H9 (cell line): Measurements from ENCODE around the gene RAP1GAP. TPM values are rescaled to one million over a fixed set of nuclear protein-coding genes. Genes with fewer than 3 reads are reported as not detected.

Experiments used
- DNase-seq: peaks from one replicate; pipeline ENCODE4 v3.0.0-alpha.2; 2017
- H2AFZ ChIP-seq: one replicate; pipeline ENCODE4 v1.6.1; 2013; ENCODE audit warnings: mild to moderate bottlenecking, low read length, control low read depth, moderate library complexity
- H2AK5ac ChIP-seq: 2 replicates; pipeline ENCODE4 v1.6.1; 2013; ENCODE audit warnings: low read length, control low read depth, mixed read lengths; ENCODE audit not compliant: insufficient read length
- H2BK120ac ChIP-seq: one replicate; pipeline ENCODE4 v1.6.1; 2013; ENCODE audit warnings: low read depth, mild to moderate bottlenecking, low read length, control low read depth, inconsistent platforms; ENCODE audit not compliant: poor library complexity, severe bottlenecking
- H2BK12ac ChIP-seq: 2 replicates; pipeline ENCODE4 v1.6.1; 2013; ENCODE audit warnings: low read length, control low read depth, mixed read lengths, low read depth; ENCODE audit not compliant: insufficient read length
- H2BK15ac ChIP-seq: 2 replicates; pipeline ENCODE4 v1.6.1; 2013; ENCODE audit warnings: low read depth, low read length, control low read depth
- H2BK20ac ChIP-seq: one replicate; pipeline ENCODE4 v1.6.1; 2013; ENCODE audit warnings: low read depth, mild to moderate bottlenecking, low read length, control low read depth, inconsistent platforms; ENCODE audit not compliant: poor library complexity, severe bottlenecking
- H2BK5ac ChIP-seq: 2 replicates; pipeline ENCODE4 v1.6.1; 2013; ENCODE audit warnings: low read length, control low read depth, mixed read lengths; ENCODE audit not compliant: insufficient read length
- H3K14ac ChIP-seq: 2 replicates; pipeline ENCODE4 v1.6.1; 2013; ENCODE audit warnings: low read length, control low read depth; ENCODE audit not compliant: insufficient read depth
- H3K18ac ChIP-seq: 2 replicates; pipeline ENCODE4 v1.6.1; 2013; ENCODE audit warnings: low read depth, mild to moderate bottlenecking, mixed read lengths, low read length, control low read depth; ENCODE audit not compliant: insufficient read length
- H3K23ac ChIP-seq: 2 replicates; pipeline ENCODE4 v1.6.1; 2013; ENCODE audit warnings: low read length, control low read depth, mixed read lengths, low read depth; ENCODE audit not compliant: insufficient read length
- H3K23me2 ChIP-seq: 2 replicates; pipeline ENCODE4 v1.6.1; 2013; ENCODE audit warnings: low read depth, mild to moderate bottlenecking, mixed read lengths, low read length, control low read depth; ENCODE audit not compliant: insufficient read length, poor library complexity, severe bottlenecking
- H3K27ac ChIP-seq: 2 replicates; pipeline ENCODE4 v1.5.1; 2013; ENCODE audit warnings: low read length, control low read depth, mixed read lengths, low read depth; ENCODE audit not compliant: insufficient read length
- H3K27me3 ChIP-seq: 2 replicates; pipeline ENCODE4 v1.6.1; 2013; ENCODE audit warnings: low read length, control low read depth, inconsistent platforms; ENCODE audit not compliant: insufficient read depth
- H3K4ac ChIP-seq: 2 replicates; pipeline ENCODE4 v1.6.1; 2013; ENCODE audit warnings: low read depth, mild to moderate bottlenecking, control low read depth, inconsistent platforms, low read length, moderate library complexity
- H3K4me1 ChIP-seq: 2 replicates; pipeline ENCODE4 v1.6.1; 2013; ENCODE audit warnings: low read length, control low read depth, inconsistent platforms; ENCODE audit not compliant: insufficient read depth
- H3K4me2 ChIP-seq: 2 replicates; pipeline ENCODE4 v1.6.1; 2013; ENCODE audit warnings: low read length, control low read depth, mixed read lengths; ENCODE audit not compliant: insufficient read length, insufficient read depth
- H3K56ac ChIP-seq: 2 replicates; pipeline ENCODE4 v1.6.1; 2013; ENCODE audit warnings: low read depth, mild to moderate bottlenecking, mixed read lengths, low read length, control low read depth; ENCODE audit not compliant: insufficient read length
- H3K79me1 ChIP-seq: 2 replicates; pipeline ENCODE4 v1.6.1; 2013; ENCODE audit warnings: low read depth, mild to moderate bottlenecking, moderate library complexity, low read length, control low read depth, inconsistent platforms; ENCODE audit not compliant: insufficient read depth, poor library complexity, severe bottlenecking
- H3K79me2 ChIP-seq: 2 replicates; pipeline ENCODE4 v1.6.1; 2013; ENCODE audit warnings: low read length, control low read depth, inconsistent platforms; ENCODE audit not compliant: insufficient read depth
- H3K9ac ChIP-seq: 2 replicates; pipeline ENCODE4 v1.6.1; 2013; ENCODE audit warnings: low read length, control low read depth, mixed read lengths; ENCODE audit not compliant: insufficient read length; ENCODE audit errors: extremely low read depth
- H3K9me3 ChIP-seq: one replicate; pipeline ENCODE4 v1.6.1; 2013; ENCODE audit warnings: low read depth, low read length, inconsistent platforms; ENCODE audit not compliant: control insufficient read depth
- H3T11ph ChIP-seq: one replicate; pipeline ENCODE4 v1.6.1; 2013; ENCODE audit warnings: mild to moderate bottlenecking, low read length, control low read depth, inconsistent platforms
- H4K20me1 ChIP-seq: one replicate; pipeline ENCODE4 v1.6.1; 2013; ENCODE audit not compliant: control insufficient read depth, insufficient read length, insufficient read depth
- H4K5ac ChIP-seq: 2 replicates; pipeline ENCODE4 v1.6.1; 2013; ENCODE audit warnings: low read depth, mild to moderate bottlenecking, mixed read lengths, low read length, control low read depth; ENCODE audit not compliant: insufficient read length
- H4K8ac ChIP-seq: replicated peaks from 2 replicates; pipeline ENCODE4 v1.6.1; 2013; ENCODE audit warnings: low read length, control low read depth, mixed read lengths, low read depth; ENCODE audit not compliant: insufficient read length
- H4K91ac ChIP-seq: 2 replicates; pipeline ENCODE4 v1.6.1; 2013; ENCODE audit warnings: low read depth, mild to moderate bottlenecking, moderate library complexity, mixed read lengths, low read length, control low read depth; ENCODE audit not compliant: insufficient read length
- H3K27ac Mint-ChIP-seq, 3 experiments: 2 replicates in 2 of 3; 3 replicates in 1 of 3; pipeline ENCODE4 v1.8.0; 2020 to 2021; ENCODE audit warnings: mixed read lengths in 3 of 3, mild to moderate bottlenecking in 1 of 3, moderate library complexity in 1 of 3
- H3K27me3 Mint-ChIP-seq: 2 replicates; pipeline ENCODE4 v1.8.0; 2021; ENCODE audit warnings: low read depth, mild to moderate bottlenecking, moderate library complexity, mixed read lengths
- H3K36me3 Mint-ChIP-seq, 3 experiments: 2 replicates in 2 of 3; 3 replicates in 1 of 3; pipeline ENCODE4 v1.8.0; 2020 to 2021; ENCODE audit warnings: low read depth in 3 of 3, mixed read lengths in 3 of 3; ENCODE audit not compliant: insufficient read depth in 1 of 3
- H3K4me1 Mint-ChIP-seq, 2 experiments: 2 replicates each; pipeline ENCODE4 v1.8.0; 2020; ENCODE audit warnings: mixed read lengths in 2 of 2
- H3K4me3 Mint-ChIP-seq, 2 experiments: 2 replicates in 1 of 2; 3 replicates in 1 of 2; pipeline ENCODE4 v1.8.0; 2020 to 2021; ENCODE audit warnings: mild to moderate bottlenecking in 2 of 2, mixed read lengths in 2 of 2, moderate library complexity in 1 of 2
- H3K9me3 Mint-ChIP-seq, 2 experiments: 2 replicates in 1 of 2; 3 replicates in 1 of 2; pipeline ENCODE4 v1.8.0; 2020; ENCODE audit warnings: mild to moderate bottlenecking in 2 of 2, mixed read lengths in 2 of 2, moderate library complexity in 1 of 2
- WGBS: extraction: QIAGEN DNeasy Blood & Tissue Kit; methylation state at CpG from one replicate; pipeline ENCODE4 v1.1.7; 2013; ENCODE audit warnings: missing lambda C conversion rate, low lambda C conversion rate, mixed read lengths; ENCODE audit not compliant: insufficient read length; ENCODE audit errors: extremely low coverage; 5-methylcytosine and 5-hydroxymethylcytosine counted together
- total RNA-seq: library from RNA; stranded (reverse); gene quantifications from 2 replicates; pipeline ENCODE4 v1.2.1, GENCODE V29; 2021
- TF ChIP-seq, protein P1 (sequence below): fragments of 200-600 bp; sonication (generic); conservative IDR thresholded peaks from 3 replicates; pipeline ENCODE4 v1.8.0; 2021; ENCODE audit warnings: antibody characterized with exemption, mild to moderate bottlenecking

The RAP1GAP gene
- total RNA-seq, 1 experiment from 2014 or later, result 7.9 TPM

DNA sequence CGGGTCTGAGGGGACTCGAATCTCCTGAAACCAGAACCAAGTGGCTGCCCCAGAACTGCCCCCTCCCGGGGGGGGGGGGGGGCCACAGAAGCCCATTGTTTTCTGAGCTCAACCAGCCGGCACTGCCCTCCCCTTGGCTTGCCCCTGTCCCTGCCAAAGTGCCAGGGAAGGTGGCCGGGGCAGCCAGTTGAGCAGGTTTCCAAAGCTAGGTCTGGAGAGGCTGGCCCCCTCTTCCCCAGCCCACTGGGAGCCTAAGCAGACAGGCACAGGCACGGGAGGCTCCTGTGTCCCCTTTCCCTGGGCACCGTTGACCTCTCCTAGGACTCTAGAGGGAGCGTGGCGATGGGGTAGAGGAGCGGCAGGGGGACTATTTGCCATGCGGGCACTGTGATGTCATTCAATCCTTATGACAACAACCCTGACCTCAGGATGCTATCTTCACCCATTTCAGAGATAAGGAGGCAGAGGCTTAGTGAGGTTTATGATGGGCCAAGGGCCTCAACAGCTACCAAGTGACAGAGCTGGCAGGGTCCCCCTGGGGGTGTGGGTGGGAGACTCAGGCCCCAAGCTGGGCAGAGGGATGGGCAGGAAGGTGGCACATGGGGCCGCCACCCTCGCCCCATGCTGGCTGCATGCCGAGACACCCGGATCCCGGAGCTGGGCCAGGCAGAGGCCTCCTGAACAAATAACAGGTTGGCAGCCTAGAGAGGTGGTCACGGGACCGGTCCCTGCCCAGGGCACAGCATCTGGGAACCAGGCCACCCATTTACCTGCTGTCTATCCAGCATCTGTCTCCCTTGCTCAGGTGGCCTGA, 35.0 kb downstream of the RAP1GAP start:
- no CpG with 5 or more reads among the region's 18 CpGs for WGBS
- no peak for DNase-seq

More for the DNA sequence above, 35.0 kb downstream of the RAP1GAP start:
- TF ChIP-seq, protein P1, sequence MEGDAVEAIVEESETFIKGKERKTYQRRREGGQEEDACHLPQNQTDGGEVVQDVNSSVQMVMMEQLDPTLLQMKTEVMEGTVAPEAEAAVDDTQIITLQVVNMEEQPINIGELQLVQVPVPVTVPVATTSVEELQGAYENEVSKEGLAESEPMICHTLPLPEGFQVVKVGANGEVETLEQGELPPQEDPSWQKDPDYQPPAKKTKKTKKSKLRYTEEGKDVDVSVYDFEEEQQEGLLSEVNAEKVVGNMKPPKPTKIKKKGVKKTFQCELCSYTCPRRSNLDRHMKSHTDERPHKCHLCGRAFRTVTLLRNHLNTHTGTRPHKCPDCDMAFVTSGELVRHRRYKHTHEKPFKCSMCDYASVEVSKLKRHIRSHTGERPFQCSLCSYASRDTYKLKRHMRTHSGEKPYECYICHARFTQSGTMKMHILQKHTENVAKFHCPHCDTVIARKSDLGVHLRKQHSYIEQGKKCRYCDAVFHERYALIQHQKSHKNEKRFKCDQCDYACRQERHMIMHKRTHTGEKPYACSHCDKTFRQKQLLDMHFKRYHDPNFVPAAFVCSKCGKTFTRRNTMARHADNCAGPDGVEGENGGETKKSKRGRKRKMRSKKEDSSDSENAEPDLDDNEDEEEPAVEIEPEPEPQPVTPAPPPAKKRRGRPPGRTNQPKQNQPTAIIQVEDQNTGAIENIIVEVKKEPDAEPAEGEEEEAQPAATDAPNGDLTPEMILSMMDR, result no peak
- H3K9me3 ChIP-seq, result no peaks in the 10 kb centered on the region
- Mint-ChIP-seq H3K4me1 (peaks cover 39 to 59% of the 10 kb centered on the region in 2 experiments), H3K4me3 (no peak overlapping the region), H3K27ac (0 out of 7 replicates have a peak overlapping the region, but pooled peaks of 1 of the 3 experiments have one; percentile 33), H3K36me3 (no peaks in the 10 kb centered on the region), H3K9me3 (no peaks in the 10 kb centered on the region; a peak in 2 of 5 replicates), H3K27me3 (no peaks in the 10 kb centered on the region; the same call in 1 of the 2 replicates)
- H2BK12ac ChIP-seq, result no peak overlapping the region
- no peak overlapping the region for H4K8ac ChIP-seq
- H3K4me1 ChIP-seq, result no peaks in the 10 kb centered on the region; the same call in 1 of the 2 replicates
- no peaks in the 10 kb centered on the region for H4K20me1 ChIP-seq
- no peaks in the 10 kb centered on the region for H3K27me3 ChIP-seq
- no peaks in the 10 kb centered on the region for H3K79me2 ChIP-seq
- no peak overlapping the region for H4K91ac ChIP-seq
- H2BK5ac ChIP-seq, result no peak overlapping the region
- no peak overlapping the region for H3T11ph ChIP-seq
- no peak overlapping the region for H3K18ac ChIP-seq
- H3K9ac ChIP-seq, result no peak overlapping the region
- H3K23me2 ChIP-seq, result no peaks in the 10 kb centered on the region
- no peak overlapping the region for H2AFZ ChIP-seq
- no peak overlapping the region for H2BK20ac ChIP-seq
- no peak overlapping the region for H3K4ac ChIP-seq
- no peak overlapping the region for H3K27ac ChIP-seq
- no peak overlapping the region for H2AK5ac ChIP-seq
- H4K5ac ChIP-seq, result no peak overlapping the region
- no peak overlapping the region for H3K14ac ChIP-seq
- no peak overlapping the region for H2BK120ac ChIP-seq
- H3K23ac ChIP-seq, result no peak overlapping the region
- no peak overlapping the region for H3K4me2 ChIP-seq
- H3K56ac ChIP-seq, result no peak overlapping the region
- no peak overlapping the region for H2BK15ac ChIP-seq
- no peaks in the 10 kb centered on the region for H3K79me1 ChIP-seq
